NB4 (cell line): ENCODE data around the gene CD2AP.

ENCODE experiments used
- CTCF ChIP-seq: IDR thresholded peaks from one replicate; pipeline ENCODE4 v1.5.1; 2012; ENCODE audit warnings: low read depth, low read length
- MYC ChIP-seq: IDR thresholded peaks from 2 replicates; pipeline ENCODE4 v1.6.1; 2011; ENCODE audit warnings: low read depth, low read length

- TF ChIP-seq CTCF: no peak
- no peak for TF ChIP-seq MYC
Observed at GRCh38 chr6:47520282-47520681, 42.7 kb downstream of the CD2AP start.
